GM12878 (cell line): ENCODE data around the gene EPHB1. TPM values are rescaled to one million over a fixed set of nuclear protein-coding genes. Genes with fewer than 3 reads are reported as not detected.

Source experiments
- ATAC-seq: fragments of 200-7000 bp; cut with Tn5 transposase; 3 replicates; pipeline ENCODE4 v1.9.1; 2020; ENCODE audit warnings: mild to moderate bottlenecking, moderate library complexity
- BruUV-seq: library from RNA; stranded (reverse); fragments of 400-500 nt; replicated peaks from 2 replicates; lab custom pipeline; 2021; lab: Mats Ljungman, UMichigan
- CTCF ChIA-PET: fragments of 300-600 bp; sonication (Branson Sonifier 250); formaldehyde crosslinking; extraction: SDS; loops from one replicate; lab custom pipeline; 2021; ENCODE audit warnings: inconsistent platforms; lab: Yijun Ruan, JAX
- POLR2A ChIA-PET: fragments of 350-600 bp; formaldehyde crosslinking; extraction: SDS; loops from one replicate; lab custom pipeline; 2021; ENCODE audit warnings: inconsistent platforms; lab: Charles Lee
- RAD21 ChIA-PET: fragments of 300-600 bp; sonication (Branson Sonifier 250); formaldehyde crosslinking; loops from one replicate; lab custom pipeline; 2023; ENCODE audit warnings: antibody characterized with exemption; ENCODE audit not compliant: unreplicated experiment; lab: Charles Lee
- SMC1A ChIA-PET: fragments of 300-600 bp; sonication (Branson Sonifier 250); formaldehyde crosslinking; loops from one replicate; lab custom pipeline; 2023; ENCODE audit not compliant: unreplicated experiment, uncharacterized antibody; lab: Charles Lee
- DNase-seq: peaks from one replicate; pipeline ENCODE4 v3.0.0-alpha.2; 2011; ENCODE audit warnings: low read depth, low spot score
- FAIRE-seq: peaks from 3 replicates; lab custom pipeline; 2011; peaks lifted over from hg19 to GRCh38; lab: Jason Lieb, UNC
- H2AFZ ChIP-seq: 2 replicates; pipeline ENCODE4 v1.6.0; 2011; ENCODE audit warnings: low read depth, low read length, control low read depth; ENCODE audit not compliant: control insufficient read depth
- H3K27ac ChIP-seq: 2 replicates; pipeline ENCODE4 v1.5.1; 2011; ENCODE audit warnings: control low read depth; ENCODE audit not compliant: control insufficient read depth, insufficient read depth
- H3K27me3 ChIP-seq, 2 experiments: replicated peaks in 1 of 2; 2 replicates each; pipeline versions ENCODE4 v1.6.0 to v1.6.1; 2011; ENCODE audit warnings: low read length in 1 of 2; ENCODE audit not compliant: control insufficient read depth in 2 of 2, insufficient read depth in 2 of 2
- H3K36me3 ChIP-seq, 2 experiments: 2 replicates each; pipeline ENCODE4 v1.5.1; 2011; ENCODE audit warnings: low read length in 1 of 2; ENCODE audit not compliant: control insufficient read depth in 2 of 2, insufficient read depth in 2 of 2
- H3K4me1 ChIP-seq: 2 replicates; pipeline ENCODE4 v1.6.1; 2011; ENCODE audit warnings: mild to moderate bottlenecking, low read length, moderate library complexity, mixed read lengths; ENCODE audit not compliant: control insufficient read depth, insufficient read depth
- H3K4me2 ChIP-seq: 2 replicates; pipeline ENCODE4 v1.6.0; 2011; ENCODE audit warnings: control low read depth; ENCODE audit not compliant: control insufficient read depth, insufficient read depth
- H3K4me3 ChIP-seq: fragments of 200-600 bp; sonication (generic); 2 replicates; pipeline ENCODE4 v1.5.1; 2016
- H3K79me2 ChIP-seq: 2 replicates; pipeline ENCODE4 v1.6.0; 2011; ENCODE audit warnings: low read length; ENCODE audit not compliant: control insufficient read depth, insufficient read depth
- H3K9ac ChIP-seq: 2 replicates; pipeline ENCODE4 v1.8.0; 2011; ENCODE audit warnings: low read length, control low read depth, mixed read lengths; ENCODE audit not compliant: control insufficient read depth, insufficient read depth
- H3K9me3 ChIP-seq: replicated peaks from 3 replicates; pipeline ENCODE4 v1.5.1; 2011; ENCODE audit warnings: mild to moderate bottlenecking, low read length; ENCODE audit not compliant: control insufficient read depth, insufficient read depth
- H4K20me1 ChIP-seq: 2 replicates; pipeline ENCODE4 v1.6.0; 2011; ENCODE audit not compliant: control insufficient read depth, insufficient read depth
- ATF3 ChIP-seq: IDR thresholded peaks from 2 replicates; pipeline ENCODE4 v1.6.1; 2011; ENCODE audit warnings: low read depth, mild to moderate bottlenecking, low read length, moderate library complexity, borderline replicate concordance; ENCODE audit errors: extremely low read depth
- ATF7 ChIP-seq: fragments of 450-650 bp; IDR thresholded peaks from 2 replicates; pipeline ENCODE4 v1.6.1; 2016; ENCODE audit warnings: low read depth, mild to moderate bottlenecking
- CTCF ChIP-seq, 3 experiments: IDR thresholded peaks in 2 of 3; conservative IDR thresholded peaks in 1 of 3; 2 replicates each; pipeline ENCODE4 v1.5.1; 2011; ENCODE audit warnings: low read depth in 3 of 3, low read length in 3 of 3, mild to moderate bottlenecking in 3 of 3, control low read depth in 2 of 3, moderate library complexity in 2 of 3, inconsistent platforms in 1 of 3, mixed read lengths in 1 of 3; ENCODE audit not compliant: control insufficient read depth in 2 of 3, insufficient read depth in 1 of 3; ENCODE audit errors: extremely low read depth in 1 of 3
- FOXK2 ChIP-seq: fragments of 450-650 bp; IDR thresholded peaks from 2 replicates; pipeline ENCODE4 v1.6.1; 2017; ENCODE audit warnings: mild to moderate bottlenecking, moderate library complexity
- KAT2A ChIP-seq: conservative IDR thresholded peaks from 2 replicates; pipeline ENCODE4 v1.6.1; 2011; ENCODE audit warnings: low read depth, low read length; ENCODE audit not compliant: control insufficient read depth
- MYC ChIP-seq: IDR thresholded peaks from 2 replicates; pipeline ENCODE4 v1.6.1; 2011; ENCODE audit warnings: mild to moderate bottlenecking, low read length, moderate library complexity, inconsistent platforms; ENCODE audit not compliant: insufficient read depth, insufficient replicate concordance, insufficient read length, severe bottlenecking
- SMAD5 ChIP-seq: IDR thresholded peaks from 2 replicates; pipeline ENCODE4 v1.6.1; 2016; ENCODE audit warnings: antibody characterized with exemption, low read depth
- TCF7 ChIP-seq: IDR thresholded peaks from 2 replicates; pipeline ENCODE4 v1.6.1; 2014; ENCODE audit warnings: antibody characterized with exemption, borderline replicate concordance
- ZNF217 ChIP-seq: fragments of 450-650 bp; IDR thresholded peaks from 2 replicates; pipeline ENCODE4 v1.6.1; 2017; ENCODE audit warnings: antibody characterized with exemption, mild to moderate bottlenecking
- WGBS: methylation state at CpG from one replicate; pipeline ENCODE4 v1.1.6; 2016; ENCODE audit warnings: low lambda C conversion rate; ENCODE audit not compliant: insufficient replicate concordance, insufficient coverage; ENCODE audit errors: missing lambda C conversion rate; 5-methylcytosine and 5-hydroxymethylcytosine counted together
- in situ Hi-C: fragments of 300-500 bp; cut with MboI; formaldehyde crosslinking; loops from 9 replicates; pipeline ENCODE4 v1.14.3; 2018; ENCODE audit warnings: mixed read lengths
- intact Hi-C: fragments of 100-400 bp; cut with micrococcal nuclease; formaldehyde crosslinking; loops from one replicate; pipeline ENCODE4 v1.14.2; 2022; ENCODE audit not compliant: unreplicated experiment
- polyA plus RNA-seq, 11 experiments: library from polyadenylated mRNA; depleted of rRNA in 4 of 11; unstranded in 6 of 11; stranded (reverse) in 5 of 11; fragments of >200 nt; fragmentation: Nextera tagmentation in 4 of 11; fragmentation: Illumina TruSeq in 1 of 11; extraction: Ambion mirVana in 4 of 11; extraction: Trizol in 1 of 11; gene quantifications; 1 replicate in 1 of 11; 2 replicates in 10 of 11; pipeline versions ENCODE4 v1.2.1 to v1.2.3, GENCODE V29; 2011 to 2016; ENCODE audit warnings: inconsistent platforms in 2 of 11, missing spikeins in 2 of 11, low read depth in 1 of 11
- total RNA-seq, 4 experiments: library from RNA; depleted of rRNA in 3 of 4; stranded (reverse); fragments of >200 nt in 3 of 4; fragmentation: Illumina TruSeq in 1 of 4; extraction: Trizol in 1 of 4; gene quantifications; 2 replicates each; pipeline versions ENCODE4 v1.2.1 to v1.2.3, GENCODE V29; 2013 to 2021
- TF ChIP-seq, protein P1 (sequence below): IDR thresholded peaks from 2 replicates; pipeline ENCODE4 v1.6.1; 2011; ENCODE audit warnings: low read depth, low read length, improper control_type of control experiment, borderline replicate concordance

The EPHB1 gene
- total and polyA plus RNA-seq, 10 of the 15 experiments (the other 5 are each of a cell fraction or from before 2014, with no cell fraction given): 0.33 to 23.8 (median 1.2) TPM

GRCh38 chr3:134892326-134892725 is 97.3 kb downstream of the EPHB1 start:
- ChIA-PET POLR2A (interaction anchor here (0.6 kb wide), 2 partner anchors 30 to 584 kb away, joined by 3 to 5 read pairs; no protein-coding TSS in a partner anchor), CTCF (interaction anchor here (0.9 to 1.5 kb wide), 2 partner anchors 52 to 97 kb away, joined by 3 to 5 read pairs; partner anchors contain the start of gene EPHB1), SMC1A (interaction anchor here (9.1 kb wide), 1 partner anchor 11 kb away, joined by 97 read pairs; no protein-coding TSS in a partner anchor), RAD21 (no interaction called here)
- H3K4me1 ChIP-seq: peaks cover 10% of the 10 kb centered on the region
- TF ChIP-seq CTCF (IDR thresholded peaks at IDR 0.05 in 2 of 3, conservative IDR thresholded peaks at IDR 0.05 in 1 of 3; ENCODE audit: control insufficient read depth in 2 of 3, extremely low read depth in 1 of 3, insufficient read depth in 1 of 3, low read depth in 3 of 3, low read length in 3 of 3): no peak
- TF ChIP-seq FOXK2: no peak
- no peak for TF ChIP-seq ZNF217
- TF ChIP-seq KAT2A: no peak
- ATAC-seq: no peak
- in situ Hi-C loops: no loop called here
- intact Hi-C loops: no loop called here
- H3K36me3 ChIP-seq: peaks cover 0 to 2% of the 10 kb centered on the region in 2 experiments; a peak in 2 of 4 replicates
- no peaks in the 10 kb centered on the region for H3K27me3 ChIP-seq
- H3K4me3 ChIP-seq: no peak overlapping the region
- H2AFZ ChIP-seq: no peak overlapping the region
- H4K20me1 ChIP-seq: no peaks in the 10 kb centered on the region
- WGBS: 17% methylated on average over 2 of the region's 2 CpGs
- BruUV-seq: no TSS peak
- no peak for DNase-seq
- H3K27ac ChIP-seq: no peak overlapping the region
- FAIRE-seq: no peak
- H3K4me2 ChIP-seq: no peak overlapping the region
- no peak overlapping the region for H3K9ac ChIP-seq
- peaks cover 3% of the 10 kb centered on the region for H3K79me2 ChIP-seq
- H3K9me3 ChIP-seq: peaks cover 6% of the 10 kb centered on the region; the same call in 2 of the 3 replicates

DNA sequence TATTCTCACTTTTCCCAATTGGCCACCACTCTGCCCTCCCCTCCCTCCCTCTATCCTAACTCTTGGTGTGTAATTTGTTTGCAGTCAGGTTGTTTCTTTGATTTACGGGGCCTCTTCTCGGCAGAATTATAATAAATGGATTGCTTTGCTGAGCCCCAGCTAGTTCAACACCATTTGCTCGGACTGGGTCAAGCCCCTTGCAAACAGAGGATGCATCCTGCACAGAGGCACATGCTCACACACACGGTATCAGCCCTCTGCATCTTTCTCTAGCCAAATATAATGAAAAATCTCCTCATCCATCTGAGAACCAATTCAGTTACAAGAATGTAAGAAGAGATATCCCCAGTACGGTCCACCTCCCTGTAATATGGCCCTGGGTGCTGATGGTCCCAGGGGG is 97.7 kb downstream of the EPHB1 start:
- H3K79me2 ChIP-seq: peaks cover 3% of the 10 kb centered on the region
- ChIA-PET CTCF (interaction anchor here (1.5 kb wide), 1 partner anchor 97 kb away, joined by 5 read pairs; the partner anchor contains the start of gene EPHB1), POLR2A (no interaction called here), SMC1A (interaction anchor here (9.1 kb wide), 1 partner anchor 11 kb away, joined by 97 read pairs; no protein-coding TSS in a partner anchor), RAD21 (no interaction called here)
- no peak overlapping the region for H2AFZ ChIP-seq
- WGBS: 46% methylated on average over 5 of the region's 5 CpGs
- DNase-seq: no peak
- ATAC-seq: no peak
- H3K27me3 ChIP-seq: no peaks in the 10 kb centered on the region
- H3K4me1 ChIP-seq: peaks cover 5% of the 10 kb centered on the region
- no peak overlapping the region for H3K27ac ChIP-seq
- H4K20me1 ChIP-seq: no peaks in the 10 kb centered on the region
- no peak for FAIRE-seq
- TF ChIP-seq ATF7: no peak
- no peak for TF ChIP-seq SMAD5
- TF ChIP-seq ATF3: no peak
- no peak for TF ChIP-seq TCF7
- no peak for TF ChIP-seq MYC
- TF ChIP-seq, protein P1, sequence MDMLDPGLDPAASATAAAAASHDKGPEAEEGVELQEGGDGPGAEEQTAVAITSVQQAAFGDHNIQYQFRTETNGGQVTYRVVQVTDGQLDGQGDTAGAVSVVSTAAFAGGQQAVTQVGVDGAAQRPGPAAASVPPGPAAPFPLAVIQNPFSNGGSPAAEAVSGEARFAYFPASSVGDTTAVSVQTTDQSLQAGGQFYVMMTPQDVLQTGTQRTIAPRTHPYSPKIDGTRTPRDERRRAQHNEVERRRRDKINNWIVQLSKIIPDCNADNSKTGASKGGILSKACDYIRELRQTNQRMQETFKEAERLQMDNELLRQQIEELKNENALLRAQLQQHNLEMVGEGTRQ: no peak
- H3K4me3 ChIP-seq: no peak overlapping the region
- H3K36me3 ChIP-seq: peaks cover 0 to 2% of the 10 kb centered on the region in 2 experiments; a peak in 2 of 4 replicates
- intact Hi-C loops: no loop called here
- in situ Hi-C loops: no loop called here
- H3K4me2 ChIP-seq: no peak overlapping the region
- H3K9me3 ChIP-seq: peaks cover 6% of the 10 kb centered on the region; the same call in 2 of the 3 replicates
- no TSS peak for BruUV-seq
- no peak overlapping the region for H3K9ac ChIP-seq
